ENCODE results near the gene HNRNPUL1.

- TF ChIP-seq, protein P1, sequence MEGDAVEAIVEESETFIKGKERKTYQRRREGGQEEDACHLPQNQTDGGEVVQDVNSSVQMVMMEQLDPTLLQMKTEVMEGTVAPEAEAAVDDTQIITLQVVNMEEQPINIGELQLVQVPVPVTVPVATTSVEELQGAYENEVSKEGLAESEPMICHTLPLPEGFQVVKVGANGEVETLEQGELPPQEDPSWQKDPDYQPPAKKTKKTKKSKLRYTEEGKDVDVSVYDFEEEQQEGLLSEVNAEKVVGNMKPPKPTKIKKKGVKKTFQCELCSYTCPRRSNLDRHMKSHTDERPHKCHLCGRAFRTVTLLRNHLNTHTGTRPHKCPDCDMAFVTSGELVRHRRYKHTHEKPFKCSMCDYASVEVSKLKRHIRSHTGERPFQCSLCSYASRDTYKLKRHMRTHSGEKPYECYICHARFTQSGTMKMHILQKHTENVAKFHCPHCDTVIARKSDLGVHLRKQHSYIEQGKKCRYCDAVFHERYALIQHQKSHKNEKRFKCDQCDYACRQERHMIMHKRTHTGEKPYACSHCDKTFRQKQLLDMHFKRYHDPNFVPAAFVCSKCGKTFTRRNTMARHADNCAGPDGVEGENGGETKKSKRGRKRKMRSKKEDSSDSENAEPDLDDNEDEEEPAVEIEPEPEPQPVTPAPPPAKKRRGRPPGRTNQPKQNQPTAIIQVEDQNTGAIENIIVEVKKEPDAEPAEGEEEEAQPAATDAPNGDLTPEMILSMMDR (IDR thresholded peaks at IDR 0.05), result no peak
- TF ChIP-seq POLR2A (IDR thresholded peaks at IDR 0.05), result peak in 1 of 2 donors; percentile 57
These were observed 46.1 kb downstream of the HNRNPUL1 start, which contains the start of gene CCDC97 for GRCh38 chr19:41310033-41310831.

All from vagina (tissue), 2 donors.